HG02981 (cell line): ENCODE results near the gene PLAC8.
"Not testable (repeated sequence)": the region's sequence is repeated elsewhere in the genome, so short reads cannot be mapped to it uniquely, and the experiment has no call there.

Experiments used
- ATAC-seq: cut with Tn5 transposase; IDR thresholded peaks from one replicate; pipeline ENCODE4 v1.9.1; 2021; ENCODE audit warnings: mild to moderate bottlenecking, moderate library complexity; ENCODE audit not compliant: unreplicated experiment

PLAC8 gene

DNA sequence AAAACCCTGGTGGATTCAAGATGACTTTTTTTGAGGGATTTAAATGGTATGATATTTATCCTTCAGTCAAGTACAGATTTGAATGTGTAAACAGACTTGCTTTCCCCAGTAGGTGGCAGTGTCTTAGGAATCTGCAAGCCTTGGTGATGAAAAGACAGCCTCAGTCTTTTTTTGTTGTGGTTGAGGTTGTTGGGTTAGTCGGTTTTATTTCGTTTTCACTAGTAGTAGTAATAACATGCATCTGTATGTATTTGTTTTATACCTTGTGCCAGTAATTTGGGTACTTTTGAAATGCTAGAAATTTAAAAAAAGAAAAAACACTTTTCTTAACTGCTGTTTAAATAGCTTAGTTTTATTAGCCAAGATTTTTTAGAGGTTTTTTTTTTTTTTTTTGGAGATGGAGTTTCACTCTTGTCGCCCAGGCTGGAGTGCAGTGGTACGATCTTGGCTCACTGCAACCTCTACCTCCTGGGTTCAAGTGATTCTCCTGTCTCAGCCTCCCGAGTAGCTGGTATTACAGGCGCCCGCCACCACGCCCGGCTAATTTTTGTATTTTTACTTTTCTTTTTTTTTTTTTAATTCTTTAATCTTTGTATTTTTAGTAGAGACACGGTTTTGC, 40.3 kb downstream of the PLAC8 start:
- ATAC-seq: peak; percentile 70

DNA sequence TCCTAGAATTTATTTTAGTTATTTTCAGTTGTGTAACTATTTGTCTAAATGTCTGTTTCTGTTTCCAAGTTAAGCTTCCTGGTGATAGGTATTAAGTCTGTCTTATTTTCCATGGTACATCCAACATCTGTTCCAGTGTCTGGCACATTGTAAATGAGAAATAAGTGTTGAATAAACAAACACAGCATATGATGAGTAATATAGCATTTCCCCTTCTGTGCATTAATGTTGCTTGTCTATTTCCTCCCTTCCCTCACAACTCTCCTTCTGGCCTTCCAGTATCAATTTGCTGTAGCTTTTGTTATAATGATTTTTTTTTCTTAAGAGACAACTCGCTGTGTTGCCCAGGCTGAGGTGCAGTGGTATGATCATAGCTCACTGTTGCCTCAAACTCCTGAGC, 43.4 kb downstream of the PLAC8 start:
- no peak for ATAC-seq

DNA sequence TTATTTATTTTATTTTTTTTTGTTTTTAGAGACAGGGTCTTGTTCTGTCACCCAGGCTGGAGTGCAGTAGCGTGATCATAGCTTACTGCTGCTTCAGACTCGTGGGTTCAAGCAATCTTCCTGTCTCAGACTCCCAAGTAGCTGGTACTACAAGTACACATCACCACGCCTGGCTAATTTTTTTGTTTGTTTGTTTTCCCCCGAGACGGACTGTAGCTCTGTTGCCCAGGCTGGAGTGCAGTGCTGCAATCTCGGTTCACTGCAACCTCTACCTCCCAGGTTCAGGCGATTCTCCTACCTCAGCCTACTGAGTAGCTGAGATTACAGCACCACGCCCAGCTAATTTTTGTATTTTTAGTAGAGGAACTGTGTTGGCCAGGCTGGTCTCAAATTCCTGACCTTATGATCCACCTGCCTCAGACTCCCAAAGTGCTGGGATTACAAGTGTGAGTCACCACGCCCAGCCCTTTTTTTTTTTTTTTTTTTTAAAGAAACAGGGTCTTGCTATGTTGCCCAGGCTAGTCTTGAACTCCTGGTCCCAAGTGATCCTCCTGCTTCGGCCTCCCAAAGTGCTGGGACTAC, 47.4 kb downstream of the PLAC8 start:
- ATAC-seq: no peak

DNA sequence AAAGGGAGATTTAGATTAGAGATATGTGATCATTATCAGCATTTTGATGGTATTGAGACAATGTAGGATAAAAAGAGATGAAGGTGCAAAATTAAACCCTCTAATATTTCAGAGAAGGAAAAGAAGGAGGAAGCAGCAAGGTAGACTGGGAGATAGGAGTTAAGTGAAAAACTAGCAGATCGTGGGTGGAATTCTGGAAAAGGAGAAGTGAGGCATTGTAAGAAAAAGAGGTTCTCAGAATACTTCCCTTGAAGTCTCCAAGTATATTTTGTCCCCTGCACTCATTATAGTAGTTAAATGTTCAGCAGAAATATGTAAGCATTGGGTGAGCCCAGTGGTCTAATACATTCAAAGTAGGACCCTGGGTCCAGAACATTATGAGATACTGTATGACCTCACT, 49.3 kb downstream of the PLAC8 start:
- ATAC-seq: no peak

DNA sequence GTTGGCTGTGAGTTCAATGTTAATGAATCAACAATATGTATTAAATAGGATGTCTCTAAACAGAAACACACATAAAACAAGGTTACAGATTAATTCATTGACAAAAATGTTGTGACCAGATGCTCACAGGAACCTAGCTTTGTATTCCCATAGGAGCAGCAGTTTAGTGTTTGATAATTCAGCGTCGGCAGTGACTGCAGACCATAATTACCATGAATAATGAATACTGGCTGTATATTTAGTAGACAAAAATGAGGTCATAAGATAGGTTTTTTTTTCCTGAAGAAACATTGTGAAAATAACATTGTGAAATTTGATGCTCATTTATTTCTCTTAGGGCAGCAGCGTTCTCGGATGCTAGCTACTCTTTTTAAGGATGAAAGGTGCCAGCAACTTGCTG, 51.8 kb downstream of the PLAC8 start:
- ATAC-seq: no peak

DNA sequence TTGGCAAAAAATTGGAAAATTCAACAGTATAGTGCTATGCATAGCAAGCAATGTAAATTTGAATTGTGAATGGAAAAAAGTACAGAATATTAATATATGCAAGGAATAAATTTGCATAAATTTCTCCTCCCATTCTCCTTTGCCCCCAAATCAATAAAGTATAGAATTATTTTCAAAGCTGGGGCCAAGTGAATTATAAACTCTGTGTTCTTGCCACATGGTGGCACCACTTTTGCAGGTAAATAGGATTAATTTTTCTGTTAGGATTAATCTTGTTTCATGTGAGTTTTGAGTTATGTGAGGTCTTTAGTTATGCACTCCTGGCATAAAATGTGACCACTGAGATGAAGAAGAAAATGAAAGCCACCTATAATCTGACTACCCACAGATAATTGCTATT, 59.6 kb downstream of the PLAC8 start:
- no peak for ATAC-seq

DNA sequence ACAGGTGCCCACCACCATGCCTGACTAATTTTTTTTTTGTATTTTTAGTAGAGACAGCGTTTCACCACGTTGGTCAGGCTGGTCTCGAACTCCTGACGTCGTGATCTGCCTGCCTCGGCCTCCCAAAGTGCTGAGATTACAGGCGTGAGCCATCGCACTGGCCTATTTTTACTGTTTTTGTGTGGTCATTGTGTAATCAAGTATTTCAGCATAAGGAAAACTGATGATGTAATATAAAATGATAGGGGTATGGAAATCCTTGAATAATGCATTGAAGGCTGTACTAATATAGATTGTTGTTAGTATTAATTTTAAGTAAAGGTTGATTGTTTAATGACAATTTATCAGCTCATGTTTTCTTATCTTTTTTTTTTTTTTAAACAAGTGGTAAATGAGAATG, 65.7 kb downstream of the PLAC8 start:
- ATAC-seq: not testable (repeated sequence)

DNA sequence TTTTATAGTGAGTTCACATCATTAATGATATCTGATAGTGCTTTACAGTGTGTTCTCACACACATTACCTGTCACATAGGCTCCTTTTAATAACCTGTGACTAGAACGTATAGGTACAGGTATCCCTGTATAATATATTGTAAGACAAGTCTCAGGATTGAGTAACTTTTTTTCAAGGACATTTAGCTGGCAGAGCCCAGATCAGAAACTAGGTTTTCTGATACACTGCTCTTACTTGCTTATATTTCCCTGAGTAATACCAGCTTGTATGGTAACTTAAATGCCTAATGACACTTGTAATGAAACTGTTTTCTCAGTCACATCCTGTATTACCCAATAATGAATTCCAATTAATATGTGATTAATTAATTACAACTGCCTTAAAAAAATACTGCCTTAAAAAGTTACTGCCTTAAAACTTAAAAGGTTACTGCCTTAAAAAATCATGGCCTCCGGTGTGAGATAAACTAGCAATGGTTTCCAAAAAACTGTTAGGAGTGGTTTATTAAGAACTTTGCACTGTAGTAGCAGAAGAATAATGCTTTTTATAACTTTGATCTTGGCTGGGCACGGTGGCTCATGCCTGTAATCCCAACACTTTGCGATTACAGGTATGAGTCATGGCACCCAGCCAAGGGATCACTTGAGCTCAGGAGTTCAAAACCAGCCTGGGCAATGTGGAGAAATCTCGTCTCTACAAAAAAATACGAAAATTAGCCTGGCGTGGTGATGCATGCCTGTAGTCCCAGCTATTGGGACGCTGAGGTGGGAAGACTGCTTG, 67.6 kb downstream of the PLAC8 start:
- ATAC-seq: no peak

DNA sequence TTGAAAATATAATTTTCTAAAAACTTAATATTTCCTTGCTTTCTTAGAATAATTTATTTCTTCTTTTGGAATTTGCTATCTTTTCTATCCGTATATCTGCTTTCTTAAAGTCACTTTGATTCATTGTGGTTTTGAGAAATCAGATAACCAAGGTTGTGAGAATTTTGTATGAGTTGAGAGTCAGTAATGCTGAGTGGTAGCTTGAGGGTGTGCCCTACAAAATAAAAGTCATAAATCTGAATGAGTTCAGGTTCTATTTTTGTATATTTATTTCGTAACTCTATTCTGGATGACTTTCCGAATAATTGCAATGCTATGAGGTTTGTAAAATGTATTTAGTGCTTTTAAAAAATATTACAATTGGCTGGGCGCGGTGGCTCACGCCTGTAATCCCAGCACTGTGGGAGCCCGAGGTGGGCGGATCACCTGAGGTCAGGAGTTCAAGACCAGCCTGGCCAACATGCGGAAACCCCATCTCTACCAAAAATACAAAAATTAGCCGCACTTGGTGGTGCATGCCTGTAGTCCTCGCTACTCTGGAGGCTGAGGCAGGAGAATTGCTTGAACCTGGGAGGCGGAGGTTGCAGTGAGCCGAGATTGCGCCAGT, 70.6 kb downstream of the PLAC8 start:
- ATAC-seq: no peak

DNA sequence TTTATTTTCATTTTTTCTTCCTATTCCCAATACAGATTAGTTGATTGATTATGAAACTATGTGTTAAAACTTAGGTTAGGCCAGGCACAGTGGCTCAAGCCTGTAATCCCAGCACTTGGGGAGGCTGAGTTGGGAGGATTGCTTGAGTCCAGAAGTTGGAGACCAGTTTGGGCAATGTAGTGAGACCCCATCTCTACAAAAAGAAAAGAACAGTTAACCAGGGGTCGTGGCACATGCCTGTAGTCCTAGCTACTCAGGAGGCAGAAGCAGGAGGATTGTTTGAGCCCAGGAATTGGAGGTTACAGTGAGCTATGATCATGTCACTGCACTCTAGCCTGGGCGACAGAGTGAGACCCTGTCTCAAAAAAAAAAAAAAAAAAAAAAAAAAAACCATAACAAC, 71.4 kb downstream of the PLAC8 start:
- ATAC-seq: not testable (repeated sequence)

DNA sequence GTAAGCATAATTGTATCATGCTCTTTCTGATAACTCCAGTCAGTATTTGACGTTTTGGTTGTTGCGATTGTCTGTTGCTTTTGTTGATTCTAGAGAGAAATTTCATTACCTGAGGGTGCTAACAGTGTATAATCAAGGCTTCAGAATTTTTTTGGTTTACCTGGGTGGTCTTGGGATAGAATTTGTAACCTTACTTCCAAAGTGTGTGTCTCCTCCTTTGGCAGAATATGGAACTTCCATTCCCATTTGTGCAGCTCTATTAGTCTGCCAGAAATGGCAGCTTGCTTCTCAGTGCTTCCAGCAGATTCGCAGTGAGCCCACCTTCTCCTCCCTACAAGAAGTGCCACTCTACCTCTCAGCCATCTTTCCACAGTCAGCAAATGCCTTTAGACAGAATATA, 74.3 kb downstream of the PLAC8 start:
- no peak for ATAC-seq
